GM18858 (cell line): Measurements from ENCODE around the gene CTNND1.
A peak's percentile ranks its signal among the peaks of the same experiment; 100 is the strongest.
"Not testable (repeated sequence)": the region's sequence is repeated elsewhere in the genome, so short reads cannot be mapped to it uniquely, and the experiment has no call there.

Experiments
- ATAC-seq: cut with Tn5 transposase; IDR thresholded peaks from one replicate; pipeline ENCODE4 v1.9.1; 2021; ENCODE audit not compliant: unreplicated experiment

The CTNND1 gene

DNA sequence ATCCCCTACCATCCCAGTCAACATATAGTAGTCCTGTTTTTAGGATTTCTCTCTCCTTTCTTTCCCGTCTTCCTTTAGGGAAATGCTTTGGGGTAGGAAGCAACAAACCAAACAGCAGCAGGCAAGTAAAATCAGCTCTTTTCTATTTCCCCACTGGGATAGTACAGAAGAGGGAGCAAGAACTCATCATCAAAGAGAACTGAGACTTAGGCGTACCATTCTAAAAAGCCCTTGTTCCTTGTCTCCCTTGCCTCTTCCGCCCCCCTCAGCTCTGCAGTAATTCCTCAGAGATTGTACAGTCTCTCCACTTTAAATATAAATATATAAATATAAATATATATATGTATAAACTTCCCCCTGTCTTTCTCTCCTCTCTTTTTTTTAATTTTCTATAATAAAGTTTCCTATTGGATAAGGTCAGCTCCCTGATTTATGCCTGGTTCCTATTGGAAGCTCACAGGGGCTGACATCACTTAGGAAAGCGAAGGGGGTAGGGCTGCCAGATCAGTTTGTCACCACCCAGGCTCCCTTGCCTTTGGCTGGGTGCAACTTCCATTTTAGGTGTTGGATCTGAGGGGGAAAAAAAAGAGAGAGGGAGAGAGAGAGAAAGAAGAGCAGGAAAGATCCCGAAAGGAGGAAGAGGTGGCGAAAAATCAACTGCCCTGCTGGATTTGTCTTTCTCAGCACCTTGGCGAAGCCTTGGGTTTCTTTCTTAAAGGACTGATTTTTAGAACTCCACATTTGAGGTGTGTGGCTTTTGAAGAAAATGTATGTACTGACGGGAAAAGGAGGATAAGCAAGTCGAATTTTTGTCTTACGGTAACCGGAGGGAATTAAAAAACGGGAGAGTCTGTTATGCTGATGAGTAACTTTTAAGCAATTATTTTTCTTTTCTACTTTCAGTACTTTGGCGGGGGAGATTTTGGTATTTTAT lies at the start of gene CTNND1:
CTNND1 (plus strand) TSS at position 502 of the 934 bp plus-strand sequence. CDS start 29,677 bp downstream, outside the sequence.
- ATAC-seq, result peak; percentile 82

DNA sequence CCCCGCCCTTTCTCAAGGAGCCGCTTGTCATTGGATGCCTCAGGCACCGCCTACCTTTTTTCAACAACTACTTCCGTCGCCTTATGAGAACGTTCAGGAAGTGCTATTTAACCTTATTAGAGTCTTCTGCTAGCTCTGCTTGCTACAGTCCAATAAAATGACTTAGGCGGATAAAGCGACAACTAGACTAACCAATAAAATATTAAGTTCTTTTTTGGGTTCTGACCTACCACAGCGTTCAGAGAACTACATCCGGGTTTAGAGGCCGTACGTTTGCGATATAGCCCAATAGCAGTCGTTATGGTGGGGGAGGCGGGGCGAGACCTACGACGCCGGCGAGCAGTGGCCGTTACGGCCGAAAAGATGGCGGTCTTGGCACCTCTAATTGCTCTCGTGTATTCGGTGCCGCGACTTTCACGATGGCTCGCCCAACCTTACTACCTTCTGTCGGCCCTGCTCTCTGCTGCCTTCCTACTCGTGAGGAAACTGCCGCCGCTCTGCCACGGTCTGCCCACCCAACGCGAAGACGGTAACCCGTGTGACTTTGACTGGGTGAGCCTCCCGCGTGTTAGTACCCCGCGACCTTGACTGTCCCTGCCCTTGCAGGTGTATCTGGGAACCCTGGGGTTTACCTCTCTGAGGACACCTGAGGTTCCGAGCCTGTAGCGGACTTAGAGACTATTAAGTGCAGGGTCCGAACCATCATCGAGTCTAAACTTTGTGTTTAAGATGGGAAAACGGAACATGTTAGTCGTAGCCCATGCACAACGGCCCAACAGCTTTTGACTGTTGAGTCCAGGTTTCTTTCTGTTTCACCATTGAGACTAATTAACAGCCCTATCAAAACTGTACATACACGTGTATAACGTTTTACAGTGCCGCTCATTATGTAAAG lies 49.1 kb upstream of the CTNND1 start, which contains the start of gene TMX2:
TMX2 (plus strand) TSS at position 338 of the 895 bp plus-strand sequence; CDS start at position 364, 26 bp downstream.
- peak; percentile 95 for ATAC-seq

DNA sequence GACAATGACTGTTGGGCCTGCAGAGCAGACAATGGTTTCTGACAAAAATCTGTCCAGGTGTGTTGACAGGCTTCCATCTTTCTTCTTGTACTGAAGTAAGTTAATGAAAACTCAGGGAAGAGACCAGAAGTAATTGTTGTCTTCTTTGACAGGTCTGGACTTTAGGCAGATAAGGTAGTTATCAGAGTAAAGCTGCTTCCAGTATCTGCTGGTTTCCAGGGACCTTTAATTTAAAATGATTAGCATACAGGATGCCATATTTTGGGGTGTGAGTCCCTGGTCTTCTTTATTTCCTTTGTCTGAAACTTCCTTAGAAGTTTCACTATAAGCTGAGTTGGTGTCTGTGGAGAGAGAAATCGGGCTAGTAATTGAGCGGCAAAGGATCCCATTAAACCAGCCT lies 47.8 kb upstream of the CTNND1 start:
- no peak for ATAC-seq

GRCh38 chr11:57716726-57717125 lies 44.9 kb upstream of the CTNND1 start:
- ATAC-seq, result not testable (repeated sequence)

GRCh38 chr11:57727185-57727584 lies 34.4 kb upstream of the CTNND1 start:
- no peak for ATAC-seq

DNA sequence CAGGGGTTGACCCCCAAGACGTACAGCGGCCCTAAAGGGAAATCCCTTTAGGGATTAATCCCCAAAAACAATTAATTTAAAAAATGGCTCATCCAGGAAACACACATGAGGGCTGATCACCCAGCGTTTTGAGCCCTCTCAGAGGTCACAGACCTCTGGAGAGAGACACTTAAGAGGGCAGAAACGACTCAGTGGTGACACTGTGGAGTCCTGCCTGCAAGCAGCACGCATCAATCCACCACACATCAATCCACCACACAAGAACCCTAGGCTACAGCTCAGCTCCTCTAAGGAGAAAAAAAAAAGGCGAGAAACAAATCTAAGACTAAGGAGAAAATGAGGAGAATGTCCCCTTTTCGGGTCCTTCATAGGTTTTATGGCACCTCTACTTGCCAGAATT lies 32.8 kb upstream of the CTNND1 start:
- ATAC-seq, result no peak

- ATAC-seq, result no peak
Measured at GRCh38 chr11:57729479-57729878, 32.1 kb upstream of the CTNND1 start.

- ATAC-seq, result no peak
Measured at GRCh38 chr11:57732661-57733060, 28.9 kb upstream of the CTNND1 start.

- no peak for ATAC-seq
Measured at GRCh38 chr11:57735619-57736298, 25.8 kb upstream of the CTNND1 start.

- ATAC-seq, result peak; percentile 88
Measured at GRCh38 chr11:57741132-57742086, 20.2 kb upstream of the CTNND1 start, which contains the start of gene SELENOH. TSS of gene SELENOH (plus strand) at chr11:57741491. CDS start at chr11:57741596, 105 bp downstream.

DNA sequence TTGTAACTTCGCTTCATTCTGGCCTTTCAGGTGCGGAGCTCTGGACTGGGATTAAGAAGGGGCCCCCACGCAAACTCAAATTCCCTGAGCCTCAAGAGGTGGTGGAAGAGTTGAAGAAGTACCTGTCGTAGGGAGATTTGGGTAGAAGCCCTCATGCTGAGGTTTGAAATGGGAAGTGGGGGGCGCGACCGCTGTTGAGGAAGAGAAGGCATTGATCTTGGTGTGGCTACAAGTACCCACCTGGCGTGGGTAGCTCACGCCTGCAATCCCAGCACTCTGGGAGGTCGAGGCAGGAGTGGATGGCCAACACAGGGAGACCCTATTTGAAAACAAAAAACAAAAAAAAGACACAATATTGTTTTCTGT lies 19.5 kb upstream of the CTNND1 start:
- no peak for ATAC-seq

GRCh38 chr11:57744357-57744756 lies 17.2 kb upstream of the CTNND1 start:
- no peak for ATAC-seq

GRCh38 chr11:57745206-57745605 lies 16.4 kb upstream of the CTNND1 start:
- no peak for ATAC-seq

DNA sequence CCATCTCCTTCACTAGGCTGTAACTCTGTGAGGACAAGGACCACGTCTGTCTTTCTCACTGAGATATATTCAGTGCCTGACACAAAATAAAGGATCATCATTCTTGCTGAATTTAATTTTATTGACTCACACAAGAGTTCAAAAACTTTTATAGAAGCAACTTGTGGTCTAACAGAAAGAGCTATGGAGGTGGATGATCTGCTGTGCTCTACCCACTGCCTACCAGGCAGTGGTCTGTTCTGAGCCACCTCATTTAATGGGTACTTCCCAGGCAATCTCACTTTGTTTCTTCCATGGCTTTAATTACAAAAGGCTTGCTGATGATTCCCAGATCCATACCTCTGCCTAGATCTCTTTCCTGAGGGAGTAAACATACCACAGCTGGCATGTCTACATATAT lies 14.7 kb upstream of the CTNND1 start:
- ATAC-seq, result no peak

- no peak for ATAC-seq
Measured at GRCh38 chr11:57751176-57751575, 10.4 kb upstream of the CTNND1 start.

DNA sequence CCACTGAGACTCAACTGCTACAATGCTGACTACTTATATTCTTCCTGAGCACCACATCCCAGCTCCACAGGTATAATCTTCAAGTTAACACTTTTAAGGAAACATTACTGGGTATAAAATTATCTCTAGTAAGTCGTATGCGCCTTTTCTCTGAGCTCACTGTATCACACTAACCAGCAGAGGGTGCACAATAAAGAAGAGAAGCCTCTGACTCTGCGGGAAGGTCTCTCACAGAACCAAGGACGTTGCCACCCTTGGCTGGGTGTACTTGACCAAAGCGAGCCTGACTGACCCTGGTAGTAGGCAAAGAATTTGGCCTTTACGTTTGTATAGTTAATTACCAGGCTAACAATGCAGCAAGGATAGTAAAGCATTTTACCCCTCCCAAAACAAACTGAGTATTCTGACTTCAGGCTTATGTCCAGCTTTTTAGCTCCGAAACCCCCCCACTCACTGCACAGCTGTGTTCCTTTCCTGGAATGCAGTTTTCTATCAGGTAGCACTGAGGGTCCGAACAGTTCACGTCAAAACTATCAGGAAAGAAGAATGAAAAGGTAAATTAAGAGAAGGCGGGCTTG lies 9.8 kb upstream of the CTNND1 start, which contains the start of gene BTBD18:
BTBD18 (minus strand) TSS at position 144 of the 578 bp plus-strand sequence. CDS start 631 bp downstream, outside the sequence.
- ATAC-seq, result no peak

- no peak for ATAC-seq
Measured at GRCh38 chr11:57752954-57753353, 8.6 kb upstream of the CTNND1 start.

DNA sequence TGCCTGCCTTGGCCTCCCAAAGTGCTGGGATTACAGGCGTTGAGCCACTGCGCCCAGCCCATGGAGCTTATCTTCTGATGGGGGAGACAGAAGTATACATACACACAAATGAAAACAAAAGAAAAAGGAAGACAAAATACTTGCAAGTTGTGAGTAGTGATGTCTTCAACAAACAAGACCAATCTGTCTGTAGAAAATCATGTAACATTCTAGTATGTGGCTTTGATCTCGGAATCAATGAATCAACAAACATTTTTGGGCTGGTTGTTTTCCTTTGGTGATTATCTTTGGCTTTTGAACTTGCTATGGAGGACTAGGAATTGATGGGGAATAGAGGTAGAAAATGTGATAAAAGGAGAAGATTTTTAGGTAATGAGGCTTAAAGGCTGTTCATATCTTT lies 3.4 kb upstream of the CTNND1 start:
- no peak for ATAC-seq

- no peak for ATAC-seq
Measured at GRCh38 chr11:57762235-57762861, 746 bp downstream of the CTNND1 start.
